Activated CD4-positive, alpha-beta T cell treated with anti-CD3 and anti-CD28 coated beads, Interleukin-10, Interleukin-2, amounts not matched to agents 100 ng/mL and 50 ng/mL, durations not matched to agents 16 hours and 8 hours (primary cell): ENCODE results near the gene ZNF236.
"Not testable (repeated sequence)": the region's sequence is repeated elsewhere in the genome, so short reads cannot be mapped to it uniquely, and the experiment has no call there.

Experiments used
- DNase-seq: peaks from one replicate; pipeline ENCODE4 v3.0.0-alpha.2; 2020

Gene ZNF236

GRCh38 chr18:76953583-76954233 is 131.4 kb downstream of the ZNF236 start:
- DNase-seq: no peak

DNA sequence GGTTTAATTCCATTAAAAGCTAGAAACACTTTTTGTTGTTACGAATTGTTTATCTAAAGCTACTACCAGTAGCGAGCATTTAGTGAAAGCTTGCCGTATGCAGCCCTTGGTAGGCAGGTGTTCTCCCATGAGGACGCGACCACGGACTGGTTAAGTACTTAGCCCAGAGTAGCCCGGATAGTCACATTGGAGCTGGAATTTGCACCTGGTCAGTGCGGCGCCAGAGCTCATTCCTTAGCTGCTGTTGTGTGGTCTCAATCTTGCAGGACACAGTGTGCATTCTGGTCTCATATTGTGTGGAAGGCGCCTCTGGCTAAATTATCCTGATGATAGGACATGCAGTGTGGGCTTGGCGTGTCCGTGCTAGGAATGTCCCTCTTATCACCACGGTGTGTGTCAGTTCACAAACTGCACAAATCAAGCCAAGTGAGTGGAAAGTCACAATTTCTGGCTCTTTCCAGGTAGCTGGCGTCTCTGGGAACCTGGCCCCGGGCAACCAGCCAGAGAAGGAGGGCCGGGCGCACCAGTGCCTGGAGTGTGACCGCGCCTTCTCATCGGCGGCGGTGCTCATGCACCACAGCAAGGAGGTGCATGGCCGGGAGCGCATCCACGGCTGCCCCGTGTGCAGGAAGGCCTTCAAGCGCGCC is 133.3 kb downstream of the ZNF236 start:
- no peak for DNase-seq

- no peak for DNase-seq
Measured at GRCh38 chr18:76956648-76957047, 134.3 kb downstream of the ZNF236 start.

- DNase-seq: no peak
Measured at GRCh38 chr18:76957384-76958355, 135.3 kb downstream of the ZNF236 start.

DNA sequence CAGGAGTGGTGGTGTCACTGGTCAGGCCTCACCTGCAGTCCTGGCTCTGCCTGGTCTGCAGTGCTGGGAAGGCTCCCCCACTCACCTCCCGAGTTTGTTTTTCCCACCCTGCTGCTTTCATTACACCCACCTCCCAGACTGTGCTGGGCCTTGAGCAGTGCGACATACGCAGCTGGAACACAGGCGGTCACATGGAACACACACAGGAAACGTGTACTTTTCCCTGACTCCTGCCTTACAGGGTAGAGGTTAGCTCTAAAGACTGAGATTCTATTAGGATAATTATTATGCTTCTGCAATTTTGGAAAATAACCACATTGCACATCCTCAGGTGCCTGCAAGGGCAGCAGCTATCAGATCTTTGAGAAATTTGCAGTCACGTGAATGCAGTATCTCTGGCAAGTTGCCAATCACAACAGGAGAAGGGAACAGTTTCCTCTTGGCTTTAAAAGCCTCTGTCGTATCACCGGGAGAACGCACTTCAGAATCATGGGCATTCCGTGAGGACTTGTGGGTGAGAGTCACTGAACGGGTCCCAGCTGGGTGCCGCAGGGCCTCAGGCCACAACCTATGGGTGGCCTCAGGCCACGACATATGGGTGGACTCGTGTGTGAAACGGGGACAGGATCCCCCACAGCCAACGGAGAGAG is 136.5 kb downstream of the ZNF236 start:
- no peak for DNase-seq

GRCh38 chr18:76959605-76960004 is 137.2 kb downstream of the ZNF236 start:
- DNase-seq: no peak

DNA sequence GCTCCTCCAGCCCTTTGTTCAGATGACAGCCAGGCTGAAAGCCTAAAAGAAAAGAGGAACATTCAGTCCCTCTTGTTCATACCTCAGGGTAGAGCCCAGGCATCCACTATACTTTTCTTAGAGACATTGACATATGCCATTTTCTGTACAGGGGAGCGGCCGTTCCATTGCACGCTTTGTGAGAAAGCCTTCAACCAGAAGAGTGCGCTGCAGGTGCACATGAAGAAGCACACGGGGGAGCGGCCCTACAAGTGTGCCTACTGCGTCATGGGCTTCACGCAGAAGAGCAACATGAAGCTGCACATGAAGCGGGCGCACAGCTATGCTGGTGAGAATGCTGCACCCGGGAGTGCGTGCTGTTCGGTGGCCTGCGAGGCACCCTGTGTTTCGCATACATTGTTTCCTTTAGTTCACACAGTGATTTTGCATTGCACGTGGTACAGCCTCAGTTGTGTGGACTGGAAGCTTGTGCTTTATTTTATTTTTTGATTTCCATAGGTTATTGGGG is 138.2 kb downstream of the ZNF236 start:
- no peak for DNase-seq

- DNase-seq: no peak
Measured at GRCh38 chr18:76962851-76963250, 140.5 kb downstream of the ZNF236 start.

DNA sequence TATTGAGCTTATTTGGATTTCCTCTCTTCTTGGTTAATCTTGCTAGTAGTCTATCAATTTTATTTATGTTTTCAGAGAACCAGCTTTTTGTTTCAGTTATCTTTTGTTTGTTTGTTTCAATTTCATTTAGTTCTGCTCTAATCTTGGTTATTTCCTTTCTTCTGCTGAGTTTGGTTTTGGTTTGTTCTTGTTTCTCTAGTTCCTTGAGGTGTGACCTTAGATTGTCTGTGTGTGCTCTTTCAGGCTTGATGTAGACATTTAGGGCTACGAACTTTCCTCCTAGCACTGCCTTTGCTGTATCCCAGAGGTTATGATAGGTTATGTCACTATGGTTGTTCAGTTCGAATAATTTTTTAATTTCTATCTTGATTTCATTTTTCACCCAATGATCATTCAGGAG is 141.6 kb downstream of the ZNF236 start:
- no peak for DNase-seq

GRCh38 chr18:76965555-76966151 is 143.3 kb downstream of the ZNF236 start:
- DNase-seq: not testable (repeated sequence)

GRCh38 chr18:76967299-76967698 is 144.9 kb downstream of the ZNF236 start:
- DNase-seq: not testable (repeated sequence)

DNA sequence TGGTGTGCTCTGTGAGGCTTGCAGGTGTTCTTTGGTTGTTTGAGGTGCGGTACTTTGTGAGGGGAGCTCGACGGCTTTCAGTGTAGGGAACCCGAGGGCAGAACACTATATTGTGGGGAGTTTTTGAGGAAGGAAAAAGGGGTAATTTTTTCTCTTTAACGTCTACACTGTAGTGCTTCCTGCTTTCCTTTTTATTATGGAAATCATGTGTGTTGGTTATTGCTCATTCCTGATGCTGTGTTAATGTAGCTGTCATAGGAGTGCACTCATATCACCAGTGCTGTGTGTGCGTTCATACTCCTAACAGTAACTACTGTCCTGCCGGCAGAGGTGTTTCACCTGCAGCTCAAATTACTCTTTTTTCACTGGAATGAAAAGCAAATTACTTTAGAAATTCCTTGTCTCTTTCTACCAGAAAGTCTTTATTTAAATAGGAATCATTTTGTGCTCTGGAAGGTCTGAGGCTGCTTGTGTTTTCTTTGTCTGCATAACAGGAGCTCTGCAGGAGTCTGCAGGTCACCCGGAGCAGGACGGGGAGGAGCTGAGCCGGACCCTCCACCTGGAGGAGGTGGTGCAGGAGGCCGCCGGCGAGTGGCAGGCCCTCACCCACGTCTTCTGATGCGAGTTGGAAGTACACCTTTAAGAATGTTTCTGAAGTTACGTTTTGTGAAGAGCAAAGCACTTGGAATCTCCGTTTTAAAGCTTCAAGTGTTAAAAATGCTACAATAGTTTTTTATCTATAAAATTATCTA is 145.5 kb downstream of the ZNF236 start:
- no peak for DNase-seq

- DNase-seq: no peak
Measured at GRCh38 chr18:76970770-76971559, 148.6 kb downstream of the ZNF236 start.

GRCh38 chr18:76972241-76972640 is 149.9 kb downstream of the ZNF236 start:
- DNase-seq: no peak

DNA sequence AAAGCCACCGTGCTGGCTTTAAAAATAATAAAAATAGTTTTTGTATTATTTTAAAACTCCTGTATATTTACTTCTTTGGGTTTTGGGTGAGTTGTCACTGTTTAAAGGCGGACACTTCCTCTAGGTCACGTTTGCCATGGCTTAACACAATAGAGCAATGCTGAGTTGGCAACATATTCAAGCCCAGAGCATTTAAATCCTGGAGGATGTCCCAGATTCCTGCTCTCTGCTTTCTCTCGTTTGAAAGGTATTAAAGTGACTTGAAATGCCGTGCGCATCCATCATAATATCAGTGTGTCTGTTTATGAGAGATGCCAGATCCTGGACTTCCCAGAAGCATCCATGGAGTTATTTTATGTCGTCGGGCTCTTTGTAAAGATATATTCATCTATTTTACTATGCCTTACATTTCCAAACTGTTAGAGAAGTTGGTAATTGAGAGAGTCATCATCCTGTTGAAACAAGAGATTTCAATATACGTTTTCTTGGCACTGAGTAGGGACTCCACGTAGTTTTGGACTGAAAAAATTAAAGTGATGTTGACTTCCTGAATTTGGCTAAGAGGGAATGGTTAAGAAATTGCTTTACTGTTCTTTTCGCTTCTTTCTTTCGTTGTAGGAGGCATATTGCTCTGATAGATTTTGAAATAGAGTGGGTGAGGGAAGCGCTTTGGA is 150.6 kb downstream of the ZNF236 start:
- no peak for DNase-seq

GRCh38 chr18:76973520-76974266 is 151.3 kb downstream of the ZNF236 start:
- no peak for DNase-seq

GRCh38 chr18:76974386-76974785 is 152.0 kb downstream of the ZNF236 start:
- DNase-seq: no peak

DNA sequence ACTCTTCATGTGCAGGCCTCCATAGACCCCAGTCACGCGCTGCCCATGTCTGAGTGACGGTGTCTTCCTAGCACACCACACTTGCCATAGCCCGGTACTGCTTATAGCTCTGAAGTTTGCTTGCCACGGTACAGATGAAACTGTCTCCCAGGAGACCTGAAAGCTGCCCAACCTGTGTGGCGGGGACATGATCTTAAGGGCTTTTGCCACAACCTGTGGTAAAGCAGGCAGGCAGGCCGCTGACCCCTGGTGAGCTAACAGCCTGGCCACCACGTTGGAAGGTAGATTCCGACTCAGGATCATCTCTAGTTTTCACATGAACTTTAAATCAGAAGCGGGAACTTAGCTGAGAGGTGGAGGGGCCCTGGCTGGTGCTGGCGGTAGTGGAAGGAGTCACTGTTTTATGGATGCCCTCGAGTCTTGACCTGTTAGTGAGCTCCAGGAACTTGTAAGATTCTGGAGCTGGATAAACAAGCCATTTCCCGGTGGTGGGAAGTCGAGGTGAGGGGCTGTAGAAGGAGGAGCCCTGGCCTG is 153.3 kb downstream of the ZNF236 start:
- no peak for DNase-seq

DNA sequence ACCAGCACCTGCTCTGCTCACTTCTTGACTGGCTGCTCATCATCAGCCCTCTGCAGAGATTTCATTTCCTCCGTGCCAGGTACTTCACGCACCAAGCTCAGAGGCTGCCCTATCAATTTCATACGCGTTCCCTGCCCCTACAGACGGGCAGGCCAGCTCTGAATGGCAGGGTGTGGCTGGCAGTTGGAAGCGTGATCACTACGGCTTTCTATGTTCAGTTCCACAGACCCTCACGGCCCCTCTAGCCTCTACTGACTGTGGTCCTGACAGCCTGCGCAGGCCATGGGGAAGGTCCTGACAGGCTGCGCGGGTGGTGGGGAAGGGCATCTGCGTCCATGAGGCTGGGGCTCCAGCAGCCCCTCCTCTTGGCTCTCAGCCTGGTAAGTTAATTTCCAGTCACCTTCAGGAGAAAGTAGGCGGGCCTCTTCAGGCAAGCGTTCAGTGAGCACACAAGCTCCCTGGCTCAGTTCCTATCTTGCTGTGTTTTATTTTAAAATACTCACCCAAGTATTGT is 154.8 kb downstream of the ZNF236 start:
- DNase-seq: no peak
